ENCODE data around the gene TSPEAR.
A peak's percentile ranks its signal among the peaks of the same experiment; 100 is the strongest.
"Not testable (repeated sequence)": the region's sequence is repeated elsewhere in the genome, so short reads cannot be mapped to it uniquely, and the experiment has no call there.

TSPEAR gene

DNA sequence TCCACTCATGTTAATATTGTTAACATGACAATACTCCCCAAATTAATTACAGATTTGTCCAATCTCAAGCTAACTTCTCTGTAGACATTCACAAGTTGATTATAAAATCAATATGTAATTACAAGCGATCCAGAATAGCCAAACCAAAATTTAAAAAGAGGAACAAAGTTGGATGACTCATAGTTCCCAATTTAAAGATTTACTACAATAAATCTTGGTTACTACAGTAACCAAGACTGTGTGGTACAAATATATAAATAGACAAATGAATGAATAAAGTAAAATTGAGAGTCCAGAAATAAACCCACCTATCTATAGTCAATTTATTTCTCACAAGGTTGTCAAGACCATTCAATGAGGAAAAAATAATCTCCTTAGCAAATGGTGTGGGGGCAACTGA lies 145.0 kb downstream of the TSPEAR start:
- no peak for DNase-seq

- DNase-seq = no peak
Observed at GRCh38 chr21:44564886-44565598, 146.3 kb downstream of the TSPEAR start.

- DNase-seq = no peak
Observed at GRCh38 chr21:44564099-44564498, 147.3 kb downstream of the TSPEAR start.

- DNase-seq = no peak
Observed at GRCh38 chr21:44558695-44559094, 152.7 kb downstream of the TSPEAR start, which contains the start of gene KRTAP10-3. KRTAP10-3 (minus strand) TSS chr21:44558795; CDS start chr21:44558715, 80 bp downstream.

- DNase-seq = not testable (repeated sequence)
Observed at GRCh38 chr21:44558329-44558675, 153.1 kb downstream of the TSPEAR start.

GRCh38 chr21:44557491-44558328 lies 153.7 kb downstream of the TSPEAR start:
- DNase-seq = no peak

GRCh38 chr21:44556879-44557278 lies 154.5 kb downstream of the TSPEAR start:
- DNase-seq = no peak

DNA sequence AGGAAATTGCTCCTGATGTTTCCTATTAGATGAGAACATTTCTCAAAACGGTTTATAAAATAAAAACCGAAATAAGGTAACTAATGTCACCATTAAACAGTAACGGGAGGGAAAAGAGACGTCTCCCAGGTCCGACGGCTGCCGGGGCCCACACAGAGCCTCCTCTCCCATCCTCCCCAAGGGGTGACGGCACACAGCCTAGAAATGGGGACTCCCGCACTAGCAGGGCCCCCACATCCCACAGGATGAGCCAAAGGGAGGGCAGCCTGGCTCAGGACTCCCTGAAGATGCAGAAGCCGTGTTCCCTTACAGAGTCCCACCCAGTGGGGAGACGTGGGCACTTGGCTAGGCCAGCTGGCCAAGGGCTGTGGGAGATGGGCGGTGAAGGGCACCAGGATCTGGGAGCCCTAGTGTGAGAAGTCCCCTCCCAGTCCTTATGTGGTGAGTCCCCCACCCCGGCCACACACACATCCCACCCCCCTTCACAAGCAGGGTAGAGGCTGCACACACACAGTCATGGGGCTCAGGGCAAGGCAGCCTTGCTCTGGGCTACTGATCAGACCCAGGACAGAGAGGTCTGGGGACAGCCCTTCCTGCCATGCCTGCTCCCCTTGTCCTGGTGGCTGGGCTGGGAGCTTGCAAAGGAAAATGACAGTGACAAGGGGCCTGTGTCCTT lies 156.0 kb downstream of the TSPEAR start:
- DNase-seq = no peak

DNA sequence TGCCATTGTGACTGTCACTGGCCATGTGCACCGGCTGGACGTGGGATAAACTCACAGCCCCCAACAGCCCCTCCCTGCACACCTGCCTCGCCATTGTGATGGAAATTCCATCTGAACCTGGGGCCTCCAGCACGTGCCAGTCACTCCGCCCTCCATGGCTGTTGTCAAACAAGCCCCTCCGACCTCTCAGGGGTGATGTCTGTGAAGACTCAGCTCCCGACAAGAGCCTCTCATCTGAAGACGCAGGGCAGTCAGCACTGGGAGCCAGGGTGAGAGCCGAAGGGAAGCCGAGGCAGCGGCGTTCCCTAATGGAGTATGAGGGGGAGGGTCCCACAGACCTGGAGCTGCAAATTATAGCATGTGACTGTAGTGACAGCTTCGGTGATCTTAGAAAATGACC lies 158.7 kb downstream of the TSPEAR start:
- DNase-seq = no peak

DNA sequence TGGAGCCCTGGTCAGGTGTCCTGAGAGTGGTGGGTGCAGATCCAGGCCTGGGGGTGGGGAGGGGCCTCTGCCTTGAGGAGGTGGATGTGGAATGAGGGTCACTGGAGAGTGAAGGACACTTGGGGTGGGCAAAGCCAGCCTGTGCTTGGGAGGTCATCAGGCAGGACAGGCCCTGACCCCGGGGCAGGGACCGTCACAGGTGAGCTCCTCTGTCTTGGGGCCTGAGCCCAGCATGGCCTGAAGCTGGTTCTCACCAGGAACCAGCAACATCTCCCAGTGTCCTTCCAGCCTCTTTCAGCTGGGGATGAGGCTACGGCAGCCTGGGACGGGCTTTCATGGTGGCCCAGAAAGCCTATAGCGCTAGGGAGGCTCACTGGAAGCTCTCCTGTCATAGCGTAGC lies 159.2 kb downstream of the TSPEAR start:
- no peak for DNase-seq

GRCh38 chr21:44551340-44551961 lies 159.9 kb downstream of the TSPEAR start, which contains the start of gene KRTAP10-2:
KRTAP10-2 (minus strand) TSS chr21:44551505; CDS start chr21:44551458, 47 bp downstream.
- DNase-seq = no peak

DNA sequence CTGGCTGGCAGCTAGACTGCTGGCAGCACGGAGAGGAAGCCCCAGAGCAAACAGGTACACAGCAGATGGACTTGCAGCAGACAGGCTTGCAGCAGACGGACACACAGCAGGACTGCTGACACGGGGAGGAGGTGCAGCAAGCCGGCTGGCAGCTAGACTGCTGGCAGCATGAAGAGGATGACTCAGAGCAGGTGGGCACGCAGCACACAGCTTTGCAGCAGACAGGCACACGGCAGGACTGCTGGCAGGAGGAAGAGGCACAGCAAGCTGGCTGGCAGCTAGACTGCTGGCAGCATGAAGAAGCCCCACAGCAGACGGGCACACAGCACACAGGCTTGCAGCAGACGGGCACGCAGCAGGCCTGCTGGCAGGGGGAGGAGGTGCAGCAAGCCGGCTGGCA lies 160.6 kb downstream of the TSPEAR start:
- DNase-seq = no peak

- DNase-seq = not testable (repeated sequence)
Observed at GRCh38 chr21:44550285-44550684, 161.1 kb downstream of the TSPEAR start.

GRCh38 chr21:44549525-44550211 lies 161.7 kb downstream of the TSPEAR start:
- no peak for DNase-seq

DNA sequence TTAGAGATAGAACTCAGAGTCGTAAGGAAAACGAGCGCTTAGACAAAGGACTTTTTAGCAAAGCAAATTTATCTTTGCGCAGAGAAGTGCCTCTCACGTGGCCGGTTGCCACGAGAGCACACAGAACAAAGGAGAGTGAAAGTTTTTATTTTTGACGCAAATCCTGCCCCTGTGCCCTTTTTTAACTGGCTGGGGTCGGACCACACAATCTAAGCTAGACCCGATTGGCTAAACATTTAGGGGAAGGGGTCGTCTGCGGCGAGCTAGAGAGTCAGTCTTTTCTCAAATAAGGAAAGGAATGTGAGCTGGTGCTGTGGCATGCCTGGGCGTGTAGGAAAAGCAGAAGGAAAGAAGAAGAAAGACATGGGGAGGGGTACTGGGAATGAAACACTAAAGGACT lies 162.4 kb downstream of the TSPEAR start:
- no peak for DNase-seq

DNA sequence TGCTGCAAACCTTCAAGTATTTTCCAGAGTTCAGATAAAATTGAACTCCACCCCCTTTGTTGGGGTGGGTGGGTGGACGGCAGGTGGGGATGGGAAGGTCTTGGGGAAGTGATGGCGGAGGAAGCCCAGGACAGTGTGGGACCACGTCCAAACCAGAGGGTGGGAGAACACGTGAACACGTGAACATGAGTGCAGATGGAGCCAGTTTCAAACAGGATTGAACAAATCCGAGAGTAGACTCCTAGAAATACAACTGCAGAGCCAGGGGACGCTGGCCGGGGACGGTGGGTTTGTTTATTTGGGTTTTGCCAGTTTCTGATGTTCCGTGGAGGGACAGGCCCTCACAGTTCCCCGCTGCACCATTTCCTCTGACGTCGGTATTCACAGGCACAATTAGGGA lies 163.0 kb downstream of the TSPEAR start:
- DNase-seq = no peak

DNA sequence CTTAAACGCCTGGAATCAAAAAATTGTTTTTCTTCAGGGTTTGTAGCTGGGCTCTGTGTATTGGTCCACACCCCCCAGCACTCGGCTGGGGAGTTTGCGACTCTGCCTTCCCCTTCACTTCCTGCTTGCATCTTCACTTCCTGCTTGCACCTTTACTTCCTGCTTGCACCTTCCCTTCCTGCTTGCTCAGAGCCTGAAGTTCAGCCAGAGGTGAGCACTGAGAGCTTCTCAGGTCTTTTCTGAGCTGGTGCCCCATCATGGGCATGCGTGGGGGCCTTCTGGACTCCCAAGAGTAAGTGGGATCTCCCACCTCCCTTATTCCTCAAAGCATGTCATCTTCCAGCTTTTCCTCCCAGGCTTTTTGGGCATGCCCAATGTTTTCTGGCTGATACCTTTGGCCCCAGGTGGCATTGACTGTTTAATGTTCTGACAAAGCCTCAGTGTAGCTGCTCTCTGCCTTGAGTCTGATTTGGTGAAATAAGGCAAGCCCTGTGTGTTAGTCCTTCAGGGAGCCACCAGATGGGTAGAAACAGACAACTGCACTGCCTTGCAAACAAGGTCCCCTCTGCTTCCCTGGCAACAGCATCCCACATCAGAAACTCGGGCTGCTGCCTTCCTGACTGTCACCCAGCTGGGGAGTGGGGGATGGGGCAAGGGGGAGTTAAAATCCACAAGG lies 163.6 kb downstream of the TSPEAR start:
- DNase-seq = peak; percentile 24 to 29

DNA sequence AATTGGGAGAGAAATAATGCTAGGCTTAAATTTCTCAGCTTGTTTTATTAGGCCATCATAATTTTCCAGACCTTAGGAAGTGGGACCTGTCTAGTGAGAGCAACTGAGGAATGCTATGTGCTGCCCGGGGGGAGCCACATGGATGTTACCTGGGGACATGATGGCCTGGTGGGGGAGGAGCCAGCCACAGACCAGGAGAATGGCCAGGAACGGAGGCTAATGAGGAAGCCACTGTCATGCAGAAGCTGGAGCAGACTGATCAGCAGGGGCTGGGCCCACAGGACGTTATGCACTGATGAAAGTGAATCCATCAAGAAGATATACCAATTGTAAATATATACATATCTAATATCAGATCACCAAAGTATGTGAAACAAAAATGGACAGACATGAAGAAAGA lies 166.8 kb downstream of the TSPEAR start:
- DNase-seq = no peak

DNA sequence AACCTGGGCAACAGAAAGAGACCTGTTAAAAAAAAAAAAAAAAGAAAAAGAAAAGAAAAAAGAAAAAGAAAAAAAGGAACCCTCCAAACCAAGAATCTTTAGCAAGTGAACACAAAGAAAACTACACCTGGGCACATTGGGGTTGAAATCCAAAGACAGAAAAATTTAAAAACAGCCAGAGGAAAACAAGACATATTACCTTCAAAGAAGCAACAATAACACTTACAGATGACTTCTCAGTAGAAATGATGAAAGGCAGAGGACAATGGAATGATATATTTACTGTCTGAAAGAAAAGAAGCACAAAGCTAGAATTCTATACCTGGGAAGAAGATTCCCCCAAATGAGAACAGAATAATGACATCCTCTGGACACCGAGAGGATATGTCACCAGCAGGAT lies 168.7 kb downstream of the TSPEAR start:
- DNase-seq = no peak

DNA sequence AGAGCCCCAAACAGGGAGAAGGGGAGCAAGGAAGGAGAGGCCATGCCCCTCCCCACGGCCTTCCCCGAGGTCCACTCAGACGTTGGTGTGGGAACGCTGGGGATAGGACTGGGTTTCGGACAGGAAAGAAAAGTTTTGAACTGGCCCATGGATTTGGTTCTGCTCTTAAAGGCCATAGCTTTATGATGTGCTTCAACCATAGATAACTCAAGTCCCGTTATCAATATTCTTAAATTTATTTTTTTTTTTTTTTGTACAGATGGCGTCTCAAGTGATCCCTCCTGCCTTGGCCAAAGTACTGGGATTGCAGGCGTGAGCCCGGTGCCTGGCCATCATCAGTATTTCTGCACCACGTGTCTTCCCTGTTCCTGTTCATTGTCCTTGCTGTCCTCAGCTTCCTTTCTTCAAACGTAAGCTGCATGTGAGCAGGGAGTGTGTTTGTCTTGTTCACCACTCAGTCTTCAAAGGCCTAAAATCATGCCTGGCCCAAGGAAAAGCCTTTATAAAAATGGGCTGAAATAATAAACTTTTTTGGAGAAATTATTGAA lies 170.6 kb downstream of the TSPEAR start:
- no peak for DNase-seq

DNA sequence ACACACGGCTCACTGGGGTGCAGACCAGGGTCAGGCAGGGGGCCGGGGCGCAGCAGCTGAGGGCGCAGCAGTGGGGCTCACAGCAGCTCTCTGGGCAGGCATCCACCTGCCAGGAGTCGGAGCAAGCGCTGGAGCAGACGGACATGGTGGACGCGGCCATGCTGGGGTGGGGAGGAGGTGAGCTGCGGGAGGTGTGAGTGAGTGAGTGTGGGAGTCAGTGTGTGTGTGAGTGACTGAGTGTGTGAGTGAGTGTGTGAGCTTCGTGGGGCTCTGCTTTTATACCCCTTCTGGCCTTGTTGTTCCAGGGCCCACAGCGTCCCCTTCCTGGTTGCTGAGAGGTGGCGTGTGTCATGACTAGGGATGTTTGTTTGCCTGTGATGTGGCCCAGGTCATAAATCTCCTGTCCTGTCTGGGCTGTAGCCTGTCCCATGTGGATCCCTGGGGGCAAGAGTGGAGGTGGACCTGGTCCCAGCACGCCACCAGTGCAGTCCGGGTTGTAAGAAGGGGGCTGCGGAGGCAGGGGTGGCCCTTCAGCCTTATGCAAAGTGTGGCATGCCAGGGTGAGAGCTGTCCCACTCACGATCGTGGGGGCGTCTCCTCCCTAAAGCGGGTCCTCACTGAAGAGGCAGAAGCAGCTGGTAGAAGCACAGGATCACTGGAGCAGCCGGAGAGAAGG lies 171.2 kb downstream of the TSPEAR start, which contains the start of gene KRTAP10-1:
KRTAP10-1 (minus strand) TSS at position 205 of the 676 bp plus-strand sequence; CDS start at position 160, 45 bp downstream.
- no peak for DNase-seq

Measured in stimulated activated CD4-positive, alpha-beta T cell treated with anti-CD3 and anti-CD28 coated beads, Interleukin-2, amount 100 ng/mL, for 24 hours (primary cell).